ENCODE data around the gene MAPK8IP3.

DNA sequence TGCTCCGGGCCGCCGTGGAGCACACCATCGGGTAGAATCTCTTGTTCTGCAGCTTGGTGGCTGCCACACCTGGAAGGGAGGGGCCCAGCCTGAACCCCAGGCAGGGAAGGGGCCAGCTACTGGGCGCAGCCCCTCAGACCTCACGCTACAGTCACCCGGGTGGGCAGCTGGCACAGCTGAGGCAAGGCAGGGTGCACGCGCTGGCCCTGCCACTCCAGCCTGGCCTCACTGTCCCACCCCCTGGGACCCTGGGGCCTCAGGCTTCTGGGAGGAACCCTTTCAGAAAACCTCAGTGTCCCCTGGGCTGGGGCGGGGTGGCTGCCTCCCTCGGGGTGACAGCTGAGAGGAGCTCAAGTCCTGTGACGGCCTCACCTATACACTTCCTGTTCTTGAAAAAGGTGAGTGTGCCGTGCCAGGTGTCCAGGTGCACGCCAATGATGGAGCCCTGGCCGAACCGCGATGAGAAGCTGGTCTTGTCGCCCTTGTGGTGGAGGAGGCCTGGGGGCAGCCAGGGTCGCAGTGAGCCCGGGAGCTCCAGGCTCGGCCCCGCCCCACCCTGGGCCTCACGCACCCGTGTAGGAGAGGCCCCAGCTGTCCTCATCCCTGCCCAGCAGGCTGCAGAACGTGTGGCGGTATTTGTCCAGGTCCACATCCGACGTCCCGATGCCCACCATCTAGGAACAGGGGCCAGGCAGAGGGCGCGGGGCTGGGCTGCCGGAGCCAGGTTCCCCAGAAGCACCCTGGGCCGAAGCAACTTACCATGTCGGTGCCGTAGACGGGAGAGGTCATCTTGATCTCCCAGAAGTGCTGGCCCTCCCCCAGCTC is 71.6 kb downstream of the MAPK8IP3 start:
- TF ChIP-seq, protein P1, sequence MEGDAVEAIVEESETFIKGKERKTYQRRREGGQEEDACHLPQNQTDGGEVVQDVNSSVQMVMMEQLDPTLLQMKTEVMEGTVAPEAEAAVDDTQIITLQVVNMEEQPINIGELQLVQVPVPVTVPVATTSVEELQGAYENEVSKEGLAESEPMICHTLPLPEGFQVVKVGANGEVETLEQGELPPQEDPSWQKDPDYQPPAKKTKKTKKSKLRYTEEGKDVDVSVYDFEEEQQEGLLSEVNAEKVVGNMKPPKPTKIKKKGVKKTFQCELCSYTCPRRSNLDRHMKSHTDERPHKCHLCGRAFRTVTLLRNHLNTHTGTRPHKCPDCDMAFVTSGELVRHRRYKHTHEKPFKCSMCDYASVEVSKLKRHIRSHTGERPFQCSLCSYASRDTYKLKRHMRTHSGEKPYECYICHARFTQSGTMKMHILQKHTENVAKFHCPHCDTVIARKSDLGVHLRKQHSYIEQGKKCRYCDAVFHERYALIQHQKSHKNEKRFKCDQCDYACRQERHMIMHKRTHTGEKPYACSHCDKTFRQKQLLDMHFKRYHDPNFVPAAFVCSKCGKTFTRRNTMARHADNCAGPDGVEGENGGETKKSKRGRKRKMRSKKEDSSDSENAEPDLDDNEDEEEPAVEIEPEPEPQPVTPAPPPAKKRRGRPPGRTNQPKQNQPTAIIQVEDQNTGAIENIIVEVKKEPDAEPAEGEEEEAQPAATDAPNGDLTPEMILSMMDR (IDR thresholded peaks at IDR 0.05; ENCODE audit: low read depth, low read length) = no peak
- TF ChIP-seq EZH2phosphoT487 (IDR thresholded peaks at IDR 0.05; ENCODE audit: low read depth) = no peak
